Left ventricle myocardium inferior (tissue), 1 donor: ENCODE data around the gene FAM78A. TPM values are rescaled to one million over a fixed set of nuclear protein-coding genes. Genes with fewer than 3 reads are reported as not detected.

Experiments
- DNase-seq: peaks from one replicate; pipeline ENCODE4 v3.0.0-alpha.2; 2020
- H3K27ac ChIP-seq: fragments of 200-600 bp; replicated peaks from 2 replicates; pipeline ENCODE4 v1.8.0; 2021
- H3K27me3 ChIP-seq: fragments of 200-600 bp; 2 replicates; pipeline ENCODE4 v1.8.0; 2021; ENCODE audit warnings: low read depth
- H3K36me3 ChIP-seq: fragments of 200-600 bp; 2 replicates; pipeline ENCODE4 v1.8.0; 2021
- H3K4me1 ChIP-seq: fragments of 200-600 bp; 2 replicates; pipeline ENCODE4 v1.8.0; 2021
- H3K4me3 ChIP-seq: fragments of 200-600 bp; 2 replicates; pipeline ENCODE4 v1.8.0; 2021; ENCODE audit warnings: mild to moderate bottlenecking, moderate library complexity
- H3K9me3 ChIP-seq: fragments of 200-600 bp; replicated peaks from 2 replicates; pipeline ENCODE4 v1.8.0; 2021
- CTCF ChIP-seq: fragments of 200-600 bp; IDR thresholded peaks from 2 replicates; pipeline ENCODE4 v1.8.0; 2021; ENCODE audit warnings: antibody characterized with exemption, mild to moderate bottlenecking, borderline replicate concordance
- intact Hi-C: fragments of 100-400 bp; cut with micrococcal nuclease; formaldehyde crosslinking; loops from one replicate; pipeline ENCODE4 v1.11.0; 2022
- total RNA-seq: library from RNA; stranded (reverse); fragmentation: NEBNext Ultra II Directional; extraction: Animal tissue kit (Norgen Biotek cat#: 25700); gene quantifications from one replicate; pipeline ENCODE4 v1.2.1, GENCODE V29; 2021
- donor health status: DM: no; HTN: yes; CAD: no; lungs with severe emphysema.

Gene FAM78A
- total RNA-seq, 1 donor from 2014 or later = 47.3 TPM

- H3K9me3 ChIP-seq = no peaks in the 10 kb centered on the region
- peaks cover 9% of the 10 kb centered on the region for H3K36me3 ChIP-seq
- H3K4me3 ChIP-seq = no peak overlapping the region
- TF ChIP-seq CTCF = no peak
- DNase-seq = no peak
- peaks cover 53% of the 10 kb centered on the region for H3K4me1 ChIP-seq
- H3K27ac ChIP-seq = peak overlapping the region; percentile 96
- intact Hi-C loops = no loop called here
- no peaks in the 10 kb centered on the region for H3K27me3 ChIP-seq
Measured at GRCh38 chr9:131304676-131305355, 28.5 kb upstream of the FAM78A start.

GRCh38 chr9:131303381-131304321 is 27.3 kb upstream of the FAM78A start:
- DNase-seq = no peak
- Histone ChIP-seq H3K27me3 (no peaks in the 10 kb centered on the region), H3K9me3 (no peaks in the 10 kb centered on the region), H3K36me3 (peaks cover 10% of the 10 kb centered on the region), H3K27ac (peak overlapping the region; percentile 96), H3K4me1 (peaks cover 63% of the 10 kb centered on the region), H3K4me3 (no peak overlapping the region)
- TF ChIP-seq CTCF = no peak
- intact Hi-C loops = no loop called here

- Histone ChIP-seq H3K27me3 (no peaks in the 10 kb centered on the region), H3K4me1 (peaks cover 62% of the 10 kb centered on the region), H3K9me3 (no peaks in the 10 kb centered on the region), H3K36me3 (peaks cover 10% of the 10 kb centered on the region), H3K4me3 (no peak overlapping the region), H3K27ac (peak overlapping the region; percentile 96)
- no peak for TF ChIP-seq CTCF
- DNase-seq = peak; percentile 46
- intact Hi-C loops = no loop called here
Measured at GRCh38 chr9:131302244-131303075, 26.1 kb upstream of the FAM78A start.

GRCh38 chr9:131300444-131300843 is 24.1 kb upstream of the FAM78A start:
- TF ChIP-seq CTCF = no peak
- no peak for DNase-seq
- H3K4me1 ChIP-seq = peaks cover 79% of the 10 kb centered on the region
- H3K27ac ChIP-seq = peak overlapping the region; percentile 96
- no peaks in the 10 kb centered on the region for H3K9me3 ChIP-seq
- H3K4me3 ChIP-seq = no peak overlapping the region
- H3K36me3 ChIP-seq = peaks cover 10% of the 10 kb centered on the region
- no peaks in the 10 kb centered on the region for H3K27me3 ChIP-seq
- intact Hi-C loops = no loop called here

GRCh38 chr9:131299961-131300347 is 23.6 kb upstream of the FAM78A start:
- peak overlapping the region; percentile 10 for H3K4me3 ChIP-seq
- H3K27me3 ChIP-seq = no peaks in the 10 kb centered on the region
- no peak for DNase-seq
- TF ChIP-seq CTCF = no peak
- intact Hi-C loops = no loop called here
- peaks cover 84% of the 10 kb centered on the region for H3K4me1 ChIP-seq
- H3K36me3 ChIP-seq = peaks cover 10% of the 10 kb centered on the region
- H3K27ac ChIP-seq = peak overlapping the region; percentile 96
- no peaks in the 10 kb centered on the region for H3K9me3 ChIP-seq
